ENCODE results near the gene BEND5.

Gene BEND5

GRCh38 chr1:48678710-48679505 lies 97.8 kb downstream of the BEND5 start:
- TF ChIP-seq CTCF (IDR thresholded peaks at IDR 0.05; ENCODE audit: extremely low read depth, insufficient read depth, missing control alignments): no peak
- in situ Hi-C loops (cut with MboI; ENCODE audit: low pct_unique_long_range_greater_than_20kb, low sequenced_read_pairs, unreplicated experiment): no loop called here
- DNase-seq (ENCODE audit: low spot score): no peak

Data from GM13977 (cell line).